Neural cell (in vitro differentiated cells): ENCODE data around the gene INPP5A. TPM values are rescaled to one million over a fixed set of nuclear protein-coding genes. Genes with fewer than 3 reads are reported as not detected.

Source experiments
- H2AFZ ChIP-seq: fragments of 200-600, 300-800 bp; sonication (generic), shearing (Covaris generic); 2 replicates; pipeline ENCODE4 v1.6.0; 2014; ENCODE audit warnings: low read depth, mild to moderate bottlenecking, antibody characterized with exemption, low read length, moderate library complexity
- H3F3A ChIP-seq: fragments of 200-600 bp; shearing (Covaris generic); 2 replicates; pipeline ENCODE4 v1.6.1; 2016; ENCODE audit warnings: mild to moderate bottlenecking, moderate library complexity, mixed read lengths, antibody characterized with exemption, low read length; ENCODE audit not compliant: insufficient read depth, poor library complexity, severe bottlenecking
- H3K27ac ChIP-seq: fragments of 200-600, 300-800 bp; sonication (generic), shearing (Covaris generic); 2 replicates; pipeline ENCODE4 v1.5.1; 2014; ENCODE audit warnings: mild to moderate bottlenecking, low read length, moderate library complexity
- H3K27me3 ChIP-seq: fragments of 300-800, 200-600 bp; sonication (generic), shearing (Covaris generic); 2 replicates; pipeline ENCODE4 v1.6.0; 2014; ENCODE audit warnings: mild to moderate bottlenecking, low read depth, low read length, moderate library complexity; ENCODE audit not compliant: insufficient read depth
- H3K36me3 ChIP-seq: fragments of 300-800, 200-600 bp; sonication (generic), shearing (Covaris generic); 2 replicates; pipeline ENCODE4 v1.5.1; 2014; ENCODE audit warnings: mild to moderate bottlenecking, antibody characterized with exemption, low read length, moderate library complexity; ENCODE audit not compliant: insufficient read depth
- H3K4me2 ChIP-seq: fragments of 300-800, 200-600 bp; sonication (generic), shearing (Covaris generic); 2 replicates; pipeline ENCODE4 v1.6.0; 2014; ENCODE audit warnings: mild to moderate bottlenecking, low read length
- H3K4me3 ChIP-seq: fragments of 300-800, 200-600 bp; sonication (generic), shearing (Covaris generic); 2 replicates; pipeline ENCODE4 v1.5.1; 2014; ENCODE audit warnings: mild to moderate bottlenecking, low read length, moderate library complexity
- H3K79me2 ChIP-seq: fragments of 200-600 bp; shearing (Covaris generic); replicated peaks from 2 replicates; pipeline ENCODE4 v1.6.0; 2014; ENCODE audit warnings: mild to moderate bottlenecking, low read length, moderate library complexity; ENCODE audit not compliant: insufficient read depth
- H3K9ac ChIP-seq: fragments of 300-800, 200-600 bp; sonication (generic), shearing (Covaris generic); 2 replicates; pipeline ENCODE4 v1.6.1; 2016; ENCODE audit warnings: mild to moderate bottlenecking, low read length, mixed read lengths
- H3K9me2 ChIP-seq: fragments of 200-600 bp; shearing (Covaris generic); 2 replicates; pipeline ENCODE4 v1.6.1; 2016; ENCODE audit warnings: mild to moderate bottlenecking, low read length, mixed read lengths; ENCODE audit not compliant: insufficient read depth
- H3K9me3 ChIP-seq: fragments of 200-600, 300-800 bp; sonication (generic), shearing (Covaris generic); 2 replicates; pipeline ENCODE4 v1.6.1; 2016; ENCODE audit warnings: mild to moderate bottlenecking, mixed run types, low read length, moderate library complexity, mixed read lengths
- H4K20me1 ChIP-seq: fragments of 200-600 bp; shearing (Covaris generic); 2 replicates; pipeline ENCODE4 v1.6.1; 2016; ENCODE audit warnings: mild to moderate bottlenecking, mixed run types; ENCODE audit not compliant: insufficient read depth
- EP300 ChIP-seq: fragments of 450-650 bp; conservative IDR thresholded peaks from 2 replicates; pipeline ENCODE4 v1.6.1; 2014; ENCODE audit warnings: antibody characterized with exemption, mild to moderate bottlenecking, moderate library complexity; ENCODE audit not compliant: poor library complexity, severe bottlenecking
- EZH2 ChIP-seq: fragments of 200-600, 300-800 bp; shearing (Covaris generic), sonication (generic); IDR thresholded peaks from 2 replicates; pipeline ENCODE4 v1.6.1; 2014; ENCODE audit warnings: antibody characterized with exemption, low read length, borderline replicate concordance, mild to moderate bottlenecking; ENCODE audit not compliant: insufficient read depth, poor library complexity, severe bottlenecking
- MXI1 ChIP-seq: fragments of 450-650 bp; conservative IDR thresholded peaks from 2 replicates; pipeline ENCODE4 v1.6.1; 2014; ENCODE audit warnings: antibody characterized with exemption, mild to moderate bottlenecking; ENCODE audit not compliant: poor library complexity, severe bottlenecking
- POLR2AphosphoS5 ChIP-seq: IDR thresholded peaks from 2 replicates; pipeline ENCODE4 v1.6.1; 2012
- RAD21 ChIP-seq: fragments of 450-650 bp; conservative IDR thresholded peaks from 2 replicates; pipeline ENCODE4 v1.6.1; 2014; ENCODE audit warnings: antibody characterized with exemption, mild to moderate bottlenecking, moderate library complexity
- SMC3 ChIP-seq: fragments of 450-650 bp; conservative IDR thresholded peaks from 2 replicates; pipeline ENCODE4 v1.6.1; 2014; ENCODE audit warnings: antibody characterized with exemption, mild to moderate bottlenecking, moderate library complexity; ENCODE audit not compliant: poor library complexity
- TAF1 ChIP-seq: IDR thresholded peaks from 2 replicates; pipeline ENCODE4 v1.6.1; 2012; ENCODE audit warnings: low read depth
- polyA plus RNA-seq: library from polyadenylated mRNA; depleted of rRNA; stranded (reverse); fragments of >200 nt; gene quantifications from 2 replicates; pipeline ENCODE4 v1.2.3, GENCODE V29; 2014
- TF ChIP-seq, protein P1 (sequence below): IDR thresholded peaks from 2 replicates; pipeline ENCODE4 v1.6.1; 2012; ENCODE audit warnings: borderline replicate concordance
- TF ChIP-seq, protein P2 (sequence below): fragments of 450-650 bp; IDR thresholded peaks from 2 replicates; pipeline ENCODE4 v1.5.1; 2014; ENCODE audit warnings: antibody characterized with exemption, mild to moderate bottlenecking, moderate library complexity; ENCODE audit not compliant: poor library complexity, severe bottlenecking

INPP5A gene
- polyA plus RNA-seq, 1 donor from 2014 or later, result 48.8 TPM

DNA sequence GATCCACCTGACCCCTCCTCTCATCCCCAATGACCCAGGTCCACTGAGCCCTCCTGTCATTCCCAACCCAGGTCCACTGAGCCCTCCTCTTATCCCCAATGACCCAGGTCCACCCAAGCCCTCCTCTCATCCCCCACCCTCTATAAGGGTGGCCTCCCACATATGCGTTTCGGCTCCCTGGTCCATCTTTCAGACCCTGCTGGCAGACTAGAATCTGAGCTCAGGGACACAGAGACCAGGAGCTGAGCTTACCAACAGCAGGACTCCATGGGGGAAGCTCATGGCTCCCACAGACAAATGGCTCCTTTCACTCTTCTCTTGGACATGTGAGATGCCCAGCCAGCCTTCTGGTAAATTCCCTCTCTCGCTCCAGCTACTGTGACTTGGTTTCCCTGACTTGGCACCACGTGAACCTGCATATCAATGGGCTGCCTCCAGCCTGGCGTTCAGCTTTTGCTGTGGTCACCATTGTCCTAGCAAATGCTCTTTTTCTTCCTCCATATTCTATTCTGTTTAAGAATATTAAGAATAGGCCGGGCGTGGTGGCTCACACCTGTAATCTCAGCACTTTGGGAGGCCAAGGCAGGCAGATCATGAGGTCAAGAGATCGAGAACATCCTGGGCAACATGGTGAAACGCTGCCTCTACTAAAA lies 24.8 kb upstream of the INPP5A start:
- Histone ChIP-seq H3K4me2 (no peak overlapping the region), H4K20me1 (no peaks in the 10 kb centered on the region), H3K9me2 (no peaks in the 10 kb centered on the region), H3K36me3 (no peaks in the 10 kb centered on the region), H3K27me3 (no peaks in the 10 kb centered on the region), H3K4me3 (no peak overlapping the region), H3K27ac (no peak overlapping the region), H2AFZ (no peak overlapping the region), H3K79me2 (no peaks in the 10 kb centered on the region), H3K9me3 (no peaks in the 10 kb centered on the region), H3F3A (no peaks in the 10 kb centered on the region), H3K9ac (no peak overlapping the region)
- TF ChIP-seq, protein P1, sequence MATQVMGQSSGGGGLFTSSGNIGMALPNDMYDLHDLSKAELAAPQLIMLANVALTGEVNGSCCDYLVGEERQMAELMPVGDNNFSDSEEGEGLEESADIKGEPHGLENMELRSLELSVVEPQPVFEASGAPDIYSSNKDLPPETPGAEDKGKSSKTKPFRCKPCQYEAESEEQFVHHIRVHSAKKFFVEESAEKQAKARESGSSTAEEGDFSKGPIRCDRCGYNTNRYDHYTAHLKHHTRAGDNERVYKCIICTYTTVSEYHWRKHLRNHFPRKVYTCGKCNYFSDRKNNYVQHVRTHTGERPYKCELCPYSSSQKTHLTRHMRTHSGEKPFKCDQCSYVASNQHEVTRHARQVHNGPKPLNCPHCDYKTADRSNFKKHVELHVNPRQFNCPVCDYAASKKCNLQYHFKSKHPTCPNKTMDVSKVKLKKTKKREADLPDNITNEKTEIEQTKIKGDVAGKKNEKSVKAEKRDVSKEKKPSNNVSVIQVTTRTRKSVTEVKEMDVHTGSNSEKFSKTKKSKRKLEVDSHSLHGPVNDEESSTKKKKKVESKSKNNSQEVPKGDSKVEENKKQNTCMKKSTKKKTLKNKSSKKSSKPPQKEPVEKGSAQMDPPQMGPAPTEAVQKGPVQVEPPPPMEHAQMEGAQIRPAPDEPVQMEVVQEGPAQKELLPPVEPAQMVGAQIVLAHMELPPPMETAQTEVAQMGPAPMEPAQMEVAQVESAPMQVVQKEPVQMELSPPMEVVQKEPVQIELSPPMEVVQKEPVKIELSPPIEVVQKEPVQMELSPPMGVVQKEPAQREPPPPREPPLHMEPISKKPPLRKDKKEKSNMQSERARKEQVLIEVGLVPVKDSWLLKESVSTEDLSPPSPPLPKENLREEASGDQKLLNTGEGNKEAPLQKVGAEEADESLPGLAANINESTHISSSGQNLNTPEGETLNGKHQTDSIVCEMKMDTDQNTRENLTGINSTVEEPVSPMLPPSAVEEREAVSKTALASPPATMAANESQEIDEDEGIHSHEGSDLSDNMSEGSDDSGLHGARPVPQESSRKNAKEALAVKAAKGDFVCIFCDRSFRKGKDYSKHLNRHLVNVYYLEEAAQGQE, result no peak
- TF ChIP-seq POLR2AphosphoS5 (no peak), SMC3 (no peak), TAF1 (no peak), EP300 (no peak), EZH2 (no peak), MXI1 (no peak), RAD21 (no peak)
- TF ChIP-seq, protein P2, sequence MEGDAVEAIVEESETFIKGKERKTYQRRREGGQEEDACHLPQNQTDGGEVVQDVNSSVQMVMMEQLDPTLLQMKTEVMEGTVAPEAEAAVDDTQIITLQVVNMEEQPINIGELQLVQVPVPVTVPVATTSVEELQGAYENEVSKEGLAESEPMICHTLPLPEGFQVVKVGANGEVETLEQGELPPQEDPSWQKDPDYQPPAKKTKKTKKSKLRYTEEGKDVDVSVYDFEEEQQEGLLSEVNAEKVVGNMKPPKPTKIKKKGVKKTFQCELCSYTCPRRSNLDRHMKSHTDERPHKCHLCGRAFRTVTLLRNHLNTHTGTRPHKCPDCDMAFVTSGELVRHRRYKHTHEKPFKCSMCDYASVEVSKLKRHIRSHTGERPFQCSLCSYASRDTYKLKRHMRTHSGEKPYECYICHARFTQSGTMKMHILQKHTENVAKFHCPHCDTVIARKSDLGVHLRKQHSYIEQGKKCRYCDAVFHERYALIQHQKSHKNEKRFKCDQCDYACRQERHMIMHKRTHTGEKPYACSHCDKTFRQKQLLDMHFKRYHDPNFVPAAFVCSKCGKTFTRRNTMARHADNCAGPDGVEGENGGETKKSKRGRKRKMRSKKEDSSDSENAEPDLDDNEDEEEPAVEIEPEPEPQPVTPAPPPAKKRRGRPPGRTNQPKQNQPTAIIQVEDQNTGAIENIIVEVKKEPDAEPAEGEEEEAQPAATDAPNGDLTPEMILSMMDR, result no peak

DNA sequence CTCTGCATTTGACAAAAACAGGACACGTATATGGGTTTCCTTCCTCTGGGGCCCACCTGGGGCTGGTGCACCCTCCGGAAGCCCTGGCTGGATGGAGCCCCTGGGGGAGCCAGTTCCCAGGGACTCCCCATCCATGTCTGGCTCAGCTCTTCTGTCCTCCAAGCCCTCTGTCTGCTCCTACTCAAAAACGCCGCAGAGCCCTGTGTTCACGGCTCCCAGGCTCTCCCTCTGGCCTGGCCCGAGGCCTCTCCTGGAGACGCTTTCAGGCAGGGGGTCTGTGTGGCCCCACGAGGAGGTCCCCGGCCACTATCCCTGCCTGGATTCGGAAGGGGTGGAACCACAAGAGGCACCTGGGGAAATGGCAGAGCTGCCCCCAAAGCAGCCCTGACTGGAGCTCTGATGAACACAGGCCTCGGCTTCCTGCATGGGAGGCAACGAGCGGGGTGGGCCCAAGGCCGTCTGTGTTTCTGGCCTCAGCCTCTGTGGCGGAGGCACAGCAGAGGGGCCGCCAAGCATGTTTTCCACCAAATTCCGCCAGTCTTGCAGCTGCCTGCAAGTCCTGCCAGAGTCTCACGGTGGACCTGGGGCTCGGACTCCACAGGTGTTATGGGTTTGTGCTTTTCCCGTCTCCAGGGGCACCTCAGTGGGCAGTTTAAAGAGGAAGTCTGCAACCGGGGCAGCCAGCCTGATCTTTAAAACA lies 22.6 kb upstream of the INPP5A start:
- no peak overlapping the region for H2AFZ ChIP-seq
- H3K27ac ChIP-seq, result peak overlapping the region; percentile 54

More for the DNA sequence above, 22.6 kb upstream of the INPP5A start:
- H3K4me2 ChIP-seq, result no peak overlapping the region
- TF ChIP-seq SMC3, result no peak
- TF ChIP-seq, protein P1, result no peak
- H3K4me3 ChIP-seq, result no peak overlapping the region
- H3K9me2 ChIP-seq, result no peaks in the 10 kb centered on the region
- no peaks in the 10 kb centered on the region for H3K27me3 ChIP-seq
- H3K9ac ChIP-seq, result peak overlapping the region; percentile 10
- no peaks in the 10 kb centered on the region for H4K20me1 ChIP-seq
- no peaks in the 10 kb centered on the region for H3F3A ChIP-seq
- H3K36me3 ChIP-seq, result no peaks in the 10 kb centered on the region
- no peaks in the 10 kb centered on the region for H3K9me3 ChIP-seq
- no peaks in the 10 kb centered on the region for H3K79me2 ChIP-seq
